HG03565 (cell line): ENCODE results near the gene CMTM8.
"Not testable (repeated sequence)": the region's sequence is repeated elsewhere in the genome, so short reads cannot be mapped to it uniquely, and the experiment has no call there.

Source experiments
- ATAC-seq: cut with Tn5 transposase; IDR thresholded peaks from one replicate; pipeline ENCODE4 v1.9.1; 2021; ENCODE audit warnings: mild to moderate bottlenecking, moderate library complexity; ENCODE audit not compliant: unreplicated experiment

Gene CMTM8, protein sequence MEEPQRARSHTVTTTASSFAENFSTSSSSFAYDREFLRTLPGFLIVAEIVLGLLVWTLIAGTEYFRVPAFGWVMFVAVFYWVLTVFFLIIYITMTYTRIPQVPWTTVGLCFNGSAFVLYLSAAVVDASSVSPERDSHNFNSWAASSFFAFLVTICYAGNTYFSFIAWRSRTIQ

DNA sequence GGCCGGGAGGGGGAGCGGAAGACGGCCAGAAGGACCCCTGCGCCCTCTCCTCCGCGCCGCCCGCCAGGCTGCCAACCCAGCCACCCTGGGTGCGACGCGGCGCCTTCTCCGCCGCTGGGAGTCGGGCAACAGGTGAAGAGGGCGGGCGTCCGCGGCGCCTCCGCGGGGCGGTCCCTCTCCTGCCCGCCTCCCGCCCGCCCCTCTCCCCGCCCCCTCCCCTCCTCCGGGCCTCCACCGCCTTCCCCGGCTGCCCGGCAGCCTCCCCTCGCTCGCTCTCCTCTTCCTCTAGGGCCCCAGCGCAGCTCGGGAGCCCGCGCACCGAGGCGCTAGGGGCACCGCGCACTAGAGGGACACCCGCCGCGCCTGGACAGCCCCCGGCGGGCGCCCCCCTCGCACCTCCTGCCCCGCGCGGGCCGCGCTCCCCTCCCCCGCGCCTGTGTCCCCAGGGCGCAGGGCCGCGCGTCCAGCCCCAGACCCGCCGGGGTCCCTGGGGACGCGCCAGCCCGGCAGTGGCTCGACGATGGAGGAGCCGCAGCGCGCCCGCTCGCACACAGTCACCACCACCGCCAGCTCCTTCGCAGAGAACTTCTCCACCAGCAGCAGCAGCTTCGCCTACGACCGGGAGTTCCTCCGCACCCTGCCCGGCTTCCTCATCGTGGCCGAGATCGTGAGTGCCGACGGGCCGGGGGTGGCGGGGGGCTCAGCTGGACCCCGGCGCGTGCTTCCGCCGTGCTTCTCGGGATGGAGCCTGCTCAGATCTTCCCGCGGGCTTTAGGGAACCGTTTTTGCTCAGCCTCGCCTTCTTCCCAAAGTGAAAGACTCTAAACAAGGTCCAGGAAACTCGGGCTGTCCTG is at the start of gene CMTM8:
TSS of gene CMTM8 (plus strand) at position 228 of the 854 bp plus-strand sequence. CDS start at position 521, 293 bp downstream.
- no peak for ATAC-seq

DNA sequence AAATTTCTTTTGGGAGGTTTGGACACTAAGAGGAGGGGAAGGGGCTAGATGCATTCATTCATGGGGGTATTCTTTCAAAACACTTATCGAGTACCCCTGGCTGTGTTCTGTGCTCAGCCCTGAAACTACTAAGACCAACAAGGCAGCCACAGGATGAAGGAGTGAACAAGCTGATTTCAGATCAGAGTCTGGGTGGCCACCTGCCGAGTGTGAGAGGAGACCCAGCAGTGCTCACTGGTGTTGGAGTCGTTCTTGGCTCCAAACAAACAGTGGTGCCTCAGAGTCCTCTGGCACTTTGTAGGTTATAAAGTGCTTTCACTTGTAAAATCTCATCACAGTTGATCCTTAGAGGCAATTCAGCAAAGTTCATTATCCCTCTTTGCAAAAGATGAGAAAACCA is 48.8 kb upstream of the CMTM8 start:
- no peak for ATAC-seq

DNA sequence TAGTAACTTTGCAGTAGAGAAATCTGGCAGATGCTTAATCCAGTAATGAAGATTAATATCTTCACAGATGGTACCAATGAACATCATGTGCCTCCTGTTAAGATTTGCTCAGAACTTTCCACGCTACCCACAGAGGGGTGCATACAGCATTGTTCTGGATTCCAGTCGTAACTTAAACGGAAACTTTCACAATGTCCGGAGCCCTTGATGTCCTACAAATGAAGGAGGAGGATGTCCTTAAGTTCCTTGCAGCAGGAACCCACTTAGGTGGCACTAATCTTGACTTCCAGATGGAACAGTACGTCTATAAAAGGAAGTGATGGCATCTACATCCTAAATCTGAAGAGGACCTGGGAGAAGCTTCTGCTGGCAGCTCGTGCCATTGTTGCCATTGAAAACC is 47.9 kb upstream of the CMTM8 start:
- not testable (repeated sequence) for ATAC-seq

DNA sequence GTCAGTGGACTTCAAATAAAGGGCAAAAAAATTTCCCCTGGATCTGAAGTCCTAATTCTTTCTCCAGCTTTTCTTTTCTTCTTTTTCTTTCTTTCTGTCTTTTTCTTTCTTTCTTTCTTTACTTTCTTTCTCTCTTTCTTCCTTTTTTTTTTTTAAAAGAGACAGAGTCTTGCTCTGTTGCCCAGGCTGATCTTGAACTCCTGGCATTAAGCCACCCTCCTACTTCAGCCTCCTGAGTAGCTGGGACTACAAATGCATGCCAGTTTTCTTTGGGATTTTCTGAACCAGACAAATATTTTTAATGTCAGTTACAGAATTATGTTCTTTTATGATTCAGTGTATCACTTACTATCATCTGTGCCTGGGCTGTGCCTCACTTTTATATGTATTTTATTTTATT is 45.4 kb upstream of the CMTM8 start:
- ATAC-seq, result no peak

DNA sequence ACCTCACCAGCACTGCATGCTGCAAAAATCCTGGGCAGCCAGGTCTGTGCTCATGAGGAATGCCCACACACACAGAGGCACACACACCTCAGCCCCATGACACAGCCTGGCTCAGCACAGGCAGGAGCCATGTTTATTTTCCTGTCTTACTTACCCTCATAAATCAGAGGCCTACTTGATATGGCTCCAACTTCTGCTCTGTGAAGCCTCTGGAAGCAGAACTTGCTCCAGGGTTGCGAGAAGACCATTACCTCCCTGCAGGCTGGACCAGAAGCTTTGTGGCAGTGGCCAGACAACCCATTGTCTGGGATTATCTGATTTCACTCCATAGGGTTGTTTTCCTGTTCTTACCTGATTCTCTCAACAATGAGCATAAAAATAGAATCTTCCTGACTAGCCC is 43.8 kb upstream of the CMTM8 start:
- no peak for ATAC-seq

DNA sequence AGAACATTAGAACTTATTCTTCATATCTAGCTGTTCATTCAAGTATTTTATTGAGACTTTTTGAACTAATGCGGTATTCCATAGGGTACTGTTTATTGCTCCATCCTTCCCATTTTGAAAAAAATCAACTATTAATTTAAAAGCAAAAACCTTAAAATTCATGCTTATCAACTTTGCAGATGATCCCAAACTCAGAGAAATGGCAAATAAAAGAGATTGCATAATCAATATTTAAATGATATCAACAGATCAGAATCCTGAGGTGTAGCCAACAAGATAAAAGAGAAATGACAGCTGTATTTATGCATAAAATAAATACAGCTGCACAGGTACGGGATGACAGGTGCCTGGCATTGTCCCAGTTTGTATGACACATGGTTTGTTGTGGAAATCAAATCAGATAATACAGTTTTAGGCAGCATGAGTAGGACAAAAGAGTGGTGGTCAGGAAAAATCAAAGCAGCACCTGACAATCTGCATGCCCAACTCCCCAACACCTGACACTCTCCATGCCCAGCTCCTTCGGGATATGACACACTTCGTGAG is 42.4 kb upstream of the CMTM8 start:
- ATAC-seq, result no peak

DNA sequence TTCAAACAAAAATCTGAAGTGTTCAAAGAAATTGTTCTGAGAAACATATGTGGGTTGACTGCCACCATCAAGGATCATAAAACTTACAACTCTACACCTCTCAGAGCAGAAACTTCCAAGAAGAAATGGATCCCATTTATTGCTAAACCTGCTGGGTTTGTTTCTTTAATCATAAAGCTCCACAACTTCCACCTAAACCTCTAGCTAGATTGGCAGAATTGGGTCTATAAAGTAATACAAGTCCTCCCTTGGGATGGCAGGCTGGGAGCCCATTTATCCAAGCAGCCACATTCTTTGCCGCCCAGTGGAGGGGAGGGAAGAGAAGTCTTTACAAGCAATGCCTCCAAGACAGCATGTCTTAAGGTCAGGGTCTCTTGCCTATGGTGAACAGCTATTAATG is 40.5 kb upstream of the CMTM8 start:
- no peak for ATAC-seq

DNA sequence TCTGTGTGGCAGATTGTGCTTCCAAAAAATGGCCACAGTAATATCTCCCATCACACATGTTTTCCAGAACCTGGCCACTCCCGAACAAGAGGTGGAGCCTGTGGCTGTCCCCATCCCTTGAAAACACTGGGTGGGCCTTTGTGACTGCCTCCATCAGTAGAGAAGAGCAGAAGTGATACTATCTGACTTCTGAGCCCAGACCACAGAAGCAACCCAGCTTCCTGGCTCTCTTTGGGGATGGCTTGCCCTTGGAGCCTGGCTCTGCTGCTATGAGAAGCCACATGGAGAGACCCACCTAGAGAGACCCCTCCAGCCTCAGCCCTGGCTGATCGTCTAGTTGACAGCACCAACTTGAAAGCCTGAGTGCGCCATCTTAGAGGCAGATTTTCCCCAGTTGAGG is 39.8 kb upstream of the CMTM8 start:
- ATAC-seq, result no peak

DNA sequence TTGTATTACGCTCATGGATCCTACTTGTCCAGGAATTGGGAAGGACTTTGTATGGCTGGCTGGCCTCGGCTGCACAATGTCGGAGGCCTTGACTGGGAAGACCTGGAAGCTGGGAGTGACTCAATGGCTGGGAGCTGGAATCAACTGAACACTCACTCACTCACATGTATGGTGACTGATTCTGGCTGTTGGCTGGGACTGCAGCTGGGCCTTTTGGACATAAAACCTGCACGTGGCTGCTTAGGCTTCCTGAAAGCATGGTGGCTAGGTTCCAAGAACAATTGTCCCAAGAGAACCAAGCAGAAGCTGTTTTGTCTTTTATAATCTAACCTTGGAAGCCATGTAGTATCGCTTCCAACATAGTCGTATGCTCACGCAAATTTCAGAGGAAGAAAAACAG is 38.0 kb upstream of the CMTM8 start:
- ATAC-seq, result no peak

DNA sequence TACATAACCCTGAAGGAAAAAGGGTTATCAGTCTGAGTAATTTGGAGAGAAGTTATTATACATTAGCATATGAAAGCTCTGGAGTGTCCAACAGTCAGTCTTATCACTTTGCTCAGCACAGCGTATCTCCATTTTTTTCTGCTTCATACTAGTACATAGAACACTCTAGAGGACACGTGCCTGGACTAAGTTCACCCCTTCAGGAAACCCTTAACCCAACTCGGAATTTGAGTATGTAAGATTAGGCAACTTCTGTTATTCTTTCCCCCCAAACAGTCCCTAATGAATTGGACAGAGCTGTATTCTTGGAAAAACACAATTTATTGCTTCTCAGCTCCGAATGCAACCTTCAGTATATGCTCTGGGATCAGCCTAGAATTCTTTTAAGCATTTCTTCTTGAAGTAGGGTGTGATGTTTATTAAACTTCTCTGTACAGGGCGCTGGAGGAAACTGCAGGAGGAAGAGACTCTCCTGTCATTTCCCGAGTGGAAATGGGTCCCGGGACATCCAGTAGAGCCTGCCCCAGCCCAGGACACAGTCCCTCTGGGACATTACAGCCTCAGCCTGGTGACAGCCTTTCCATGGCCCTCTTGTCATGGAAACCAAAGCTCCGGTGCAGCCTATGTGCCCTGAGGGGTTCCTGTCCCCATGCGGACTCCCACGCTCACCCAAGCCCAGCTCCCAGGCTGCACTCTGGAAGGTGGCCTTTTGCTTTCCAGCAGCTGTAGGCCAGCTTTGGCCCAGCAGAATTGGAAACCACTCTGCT is 37.3 kb upstream of the CMTM8 start:
- no peak for ATAC-seq

DNA sequence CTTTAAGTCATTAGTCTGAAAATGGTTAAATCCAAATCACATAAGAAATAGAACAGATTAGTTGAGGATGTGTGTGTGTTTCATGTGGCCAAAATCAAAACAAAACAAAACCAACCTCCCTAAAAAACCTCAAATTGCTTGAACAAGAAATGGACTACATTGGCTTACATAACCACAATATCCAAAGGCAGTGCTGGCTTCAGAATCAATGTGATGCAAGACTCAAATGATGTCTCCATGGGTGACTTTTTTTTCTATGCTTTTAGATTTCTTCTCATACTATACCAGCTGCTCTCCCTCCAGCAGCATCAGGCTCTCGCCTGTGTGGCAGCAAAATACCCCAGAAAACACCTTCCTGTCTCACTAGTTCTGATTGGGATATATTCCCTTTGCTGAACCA is 36.0 kb upstream of the CMTM8 start:
- no peak for ATAC-seq

DNA sequence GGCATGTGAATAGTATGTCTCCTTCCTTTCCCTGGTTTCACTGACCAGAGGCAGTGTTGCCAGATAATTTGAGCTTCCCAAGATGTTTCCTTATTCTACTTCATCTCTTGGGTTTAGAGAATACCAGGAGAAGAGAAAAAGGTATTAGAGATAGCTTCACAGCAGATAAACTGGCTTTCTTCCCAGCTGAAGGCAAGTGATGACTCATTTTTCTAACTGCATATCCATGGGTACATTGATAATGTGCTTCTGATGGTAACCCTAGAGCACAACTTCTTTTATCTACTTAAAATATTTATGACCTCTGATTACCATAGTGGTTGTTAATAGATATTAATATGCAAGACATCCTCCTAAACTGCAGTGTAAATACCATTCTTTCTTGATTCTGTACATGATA is 34.6 kb upstream of the CMTM8 start:
- no peak for ATAC-seq

DNA sequence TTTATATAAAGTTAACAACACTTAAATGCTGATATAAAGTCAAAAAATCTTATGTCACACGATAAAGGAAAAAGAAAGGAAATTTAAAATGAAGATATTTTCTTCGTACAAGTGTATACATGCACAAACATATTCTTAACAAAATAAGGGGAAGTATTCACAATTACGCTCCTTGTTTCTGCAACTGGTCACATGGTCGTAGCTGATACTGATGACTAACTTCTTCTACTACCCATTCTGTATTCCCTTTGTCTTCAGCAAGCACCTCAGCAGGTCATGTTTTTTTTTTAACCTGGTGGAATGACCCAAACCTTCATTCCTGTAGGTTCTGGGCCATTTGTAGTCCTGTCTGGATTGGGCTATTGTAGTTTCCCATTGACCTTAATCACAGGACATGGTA is 30.0 kb upstream of the CMTM8 start:
- ATAC-seq, result no peak

DNA sequence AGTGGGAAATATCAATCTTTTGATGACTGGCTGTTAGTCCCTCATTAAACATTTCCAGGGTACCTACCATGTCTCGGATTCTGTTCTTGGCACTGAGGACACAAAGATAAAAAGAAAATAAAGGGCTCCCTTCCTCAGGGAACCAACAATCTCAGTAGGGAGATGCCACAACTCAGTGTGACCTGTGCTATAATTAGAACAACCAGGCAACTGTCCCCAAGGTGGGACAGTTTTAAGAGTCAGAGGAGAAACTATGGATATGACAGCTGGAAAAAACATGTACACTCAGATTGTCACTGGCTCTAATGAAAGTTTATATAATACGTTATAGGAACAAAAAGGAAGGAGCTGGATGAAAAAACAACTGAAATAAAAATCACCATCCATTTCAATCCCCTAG is 23.3 kb upstream of the CMTM8 start:
- no peak for ATAC-seq

DNA sequence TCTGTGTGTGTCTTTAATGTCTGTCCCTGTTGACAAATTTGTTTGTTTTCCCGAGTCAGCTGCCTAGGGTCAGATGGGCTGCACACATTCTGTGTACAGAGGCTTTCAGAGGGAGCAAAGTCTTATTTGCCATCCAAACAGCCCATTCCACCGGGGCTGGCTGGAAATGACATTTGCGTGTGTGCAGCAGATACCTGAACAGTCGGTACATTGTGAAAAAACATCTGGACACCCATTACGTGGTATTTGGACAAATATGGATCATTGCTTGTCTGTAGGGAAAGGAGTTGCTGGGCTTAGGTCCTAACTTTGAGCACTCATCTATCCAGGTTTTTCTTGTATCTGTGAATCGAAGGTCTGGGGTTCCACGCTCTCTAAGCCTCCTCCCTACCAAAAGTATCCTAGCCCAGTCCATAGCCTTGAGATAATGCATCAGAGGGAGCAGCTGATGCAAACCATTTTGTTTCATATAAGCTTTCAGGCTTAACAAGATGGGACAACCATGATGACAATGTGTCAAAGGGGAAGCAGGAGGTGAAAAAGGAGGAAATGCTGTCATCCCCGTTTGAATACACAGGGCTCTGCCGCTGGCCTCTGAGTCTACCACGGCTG is 22.2 kb upstream of the CMTM8 start:
- no peak for ATAC-seq

DNA sequence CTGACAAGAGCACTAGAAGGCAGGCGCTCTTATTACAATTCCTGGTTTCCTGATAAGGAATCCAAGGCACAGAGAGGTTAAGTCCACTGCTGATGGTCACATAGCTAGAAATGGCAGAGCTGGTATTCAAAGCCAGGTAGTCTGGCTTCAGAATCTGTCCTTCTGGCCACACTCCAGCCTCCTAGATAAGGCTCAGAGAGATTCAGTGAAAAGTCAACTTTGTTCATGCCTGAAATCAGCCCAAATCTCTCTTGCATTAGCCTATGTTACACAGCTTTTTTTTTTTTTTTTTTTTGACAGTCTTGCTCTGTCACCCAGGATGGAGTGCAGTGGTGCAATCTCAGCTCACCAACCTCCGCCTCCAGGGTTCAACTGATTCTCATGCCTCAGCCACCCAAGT is 21.1 kb upstream of the CMTM8 start:
- no peak for ATAC-seq

DNA sequence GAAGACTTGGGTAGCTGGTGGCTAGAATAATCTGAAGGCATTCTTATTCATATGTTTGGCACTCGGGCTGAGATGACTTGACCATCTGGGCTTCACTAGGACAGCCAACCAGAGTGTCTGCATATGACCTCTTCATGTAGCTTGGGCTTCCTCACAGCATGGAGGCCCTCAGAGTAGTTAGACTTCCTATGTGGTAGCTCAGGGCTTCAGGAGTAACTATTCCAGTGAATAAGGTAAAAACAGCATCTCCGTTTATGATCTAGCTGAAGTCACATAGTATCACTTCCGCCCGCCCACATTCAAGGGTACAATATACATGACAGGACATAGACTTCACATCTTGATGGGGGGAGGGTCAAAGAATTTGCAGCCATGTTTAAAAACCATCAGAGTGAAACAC is 18.9 kb upstream of the CMTM8 start:
- ATAC-seq, result no peak

DNA sequence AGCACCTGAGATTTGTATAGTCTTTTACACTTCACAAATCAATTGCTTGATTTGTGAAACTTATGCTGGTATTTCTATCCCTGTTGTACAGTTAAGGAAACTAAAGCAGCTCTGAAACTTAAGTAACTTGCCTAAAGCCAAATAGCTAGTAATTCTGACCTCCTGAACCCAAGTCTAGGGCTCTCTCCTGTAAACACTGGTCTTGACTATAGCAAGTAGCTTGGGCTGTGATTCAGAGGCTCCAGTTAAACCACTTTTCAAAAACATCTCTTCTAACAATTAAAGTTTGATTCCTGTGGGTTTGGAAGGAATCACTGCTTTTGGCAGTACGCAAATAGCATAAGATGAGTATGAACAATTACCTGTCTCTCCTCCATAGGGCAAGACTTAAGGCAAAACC is 18.5 kb upstream of the CMTM8 start:
- no peak for ATAC-seq

DNA sequence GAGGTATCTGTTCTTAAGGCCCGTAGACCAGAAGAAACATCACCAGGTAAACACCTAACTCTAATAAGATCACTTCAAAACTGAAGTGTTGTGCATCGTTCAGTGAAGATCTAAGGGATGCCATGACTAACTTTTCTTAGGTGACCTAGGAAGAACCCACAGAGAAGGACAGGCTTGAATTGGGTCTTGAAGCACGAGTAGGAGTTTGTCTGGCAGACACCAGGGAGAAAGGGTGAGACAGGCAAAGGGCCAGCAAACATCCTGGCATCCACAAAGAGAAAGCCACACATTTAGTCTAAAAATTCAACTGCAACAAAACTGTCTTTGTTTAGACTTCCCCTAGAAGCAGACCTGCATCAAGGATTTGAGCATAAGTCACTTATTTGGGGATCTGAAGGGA is 15.5 kb upstream of the CMTM8 start:
- no peak for ATAC-seq

DNA sequence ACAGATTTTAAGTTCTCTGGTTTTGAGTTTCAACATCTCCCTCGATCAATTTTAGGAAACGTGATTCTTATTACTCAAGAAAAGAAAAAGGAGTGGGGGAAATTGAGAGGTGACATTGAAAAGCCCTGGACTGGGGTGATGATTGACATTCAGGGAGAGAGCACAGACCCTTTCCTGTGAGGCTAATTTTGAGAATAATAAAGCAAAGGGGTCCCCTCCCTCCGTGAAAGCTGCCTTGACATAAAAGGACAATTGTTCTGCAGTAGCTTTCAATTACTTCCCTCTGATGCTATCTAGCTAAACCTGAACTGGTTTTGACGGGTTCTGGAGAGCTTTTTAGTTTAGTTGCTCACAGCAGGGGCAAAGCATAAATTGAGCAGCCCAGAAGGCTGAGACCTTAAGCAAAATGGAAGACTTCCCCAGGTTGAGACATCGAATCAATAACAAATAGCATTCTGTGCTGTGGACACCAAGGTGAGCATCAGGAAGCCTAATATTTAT is 14.4 kb upstream of the CMTM8 start:
- no peak for ATAC-seq

DNA sequence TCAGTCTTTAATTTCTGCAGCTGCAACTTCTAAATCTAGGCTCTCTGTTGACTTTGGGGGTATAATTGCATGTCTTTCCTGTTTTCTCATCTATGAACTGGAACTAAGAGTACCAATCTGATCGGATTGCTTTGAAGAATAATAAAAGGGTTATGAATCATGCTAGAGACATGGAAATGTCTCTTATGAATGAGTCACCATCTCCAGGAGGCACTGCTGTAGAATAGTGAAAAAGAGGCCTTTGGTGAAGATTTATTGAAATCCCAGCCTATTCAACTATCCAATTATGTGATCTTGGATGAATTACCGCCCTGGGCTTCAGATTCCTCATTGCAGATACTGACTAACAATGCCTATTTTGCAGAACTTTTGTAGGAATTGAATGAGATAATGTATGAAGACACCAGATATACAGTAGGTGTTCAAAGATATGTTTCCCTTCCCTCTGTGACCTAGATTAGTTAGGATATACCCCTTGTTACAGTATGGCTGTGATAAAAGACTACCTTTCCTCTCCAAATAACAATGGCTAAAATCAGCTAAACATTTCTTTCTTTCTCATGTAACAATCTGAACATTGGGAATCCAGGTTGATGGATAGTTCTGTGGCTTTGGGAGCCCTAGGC is 11.5 kb upstream of the CMTM8 start:
- no peak for ATAC-seq
